Measurements from ENCODE around the gene TYW1.

GRCh38 chr7:66961096-66961495, 35.5 kb upstream of the TYW1 start:
- TF ChIP-seq POLR2A (IDR thresholded peaks at IDR 0.05), result no peak
- TF ChIP-seq, protein P1, sequence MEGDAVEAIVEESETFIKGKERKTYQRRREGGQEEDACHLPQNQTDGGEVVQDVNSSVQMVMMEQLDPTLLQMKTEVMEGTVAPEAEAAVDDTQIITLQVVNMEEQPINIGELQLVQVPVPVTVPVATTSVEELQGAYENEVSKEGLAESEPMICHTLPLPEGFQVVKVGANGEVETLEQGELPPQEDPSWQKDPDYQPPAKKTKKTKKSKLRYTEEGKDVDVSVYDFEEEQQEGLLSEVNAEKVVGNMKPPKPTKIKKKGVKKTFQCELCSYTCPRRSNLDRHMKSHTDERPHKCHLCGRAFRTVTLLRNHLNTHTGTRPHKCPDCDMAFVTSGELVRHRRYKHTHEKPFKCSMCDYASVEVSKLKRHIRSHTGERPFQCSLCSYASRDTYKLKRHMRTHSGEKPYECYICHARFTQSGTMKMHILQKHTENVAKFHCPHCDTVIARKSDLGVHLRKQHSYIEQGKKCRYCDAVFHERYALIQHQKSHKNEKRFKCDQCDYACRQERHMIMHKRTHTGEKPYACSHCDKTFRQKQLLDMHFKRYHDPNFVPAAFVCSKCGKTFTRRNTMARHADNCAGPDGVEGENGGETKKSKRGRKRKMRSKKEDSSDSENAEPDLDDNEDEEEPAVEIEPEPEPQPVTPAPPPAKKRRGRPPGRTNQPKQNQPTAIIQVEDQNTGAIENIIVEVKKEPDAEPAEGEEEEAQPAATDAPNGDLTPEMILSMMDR (IDR thresholded peaks at IDR 0.05), result no peak
